ENCODE data around the gene MTA3.

DNA sequence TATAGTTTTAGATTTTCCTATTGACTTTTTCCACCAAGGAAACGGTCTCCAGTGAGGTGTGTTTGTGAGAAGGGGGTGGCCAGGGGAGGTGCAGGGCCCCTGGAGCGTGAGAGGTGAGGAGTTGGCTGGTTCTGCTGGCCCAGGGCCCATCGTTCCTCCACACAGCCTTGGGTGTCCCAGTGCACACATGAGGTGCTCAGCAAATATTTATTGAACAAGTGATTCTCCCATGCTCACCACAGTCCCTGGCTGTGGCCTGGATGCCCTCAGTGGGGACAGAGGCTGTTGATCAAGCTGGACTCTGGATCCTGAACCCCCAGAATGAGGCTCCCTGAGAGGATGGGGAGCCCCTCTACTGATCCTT lies 219.0 kb downstream of the MTA3 start:
- TF ChIP-seq POLR2A (IDR thresholded peaks at IDR 0.05): no peak
- TF ChIP-seq, protein P1, sequence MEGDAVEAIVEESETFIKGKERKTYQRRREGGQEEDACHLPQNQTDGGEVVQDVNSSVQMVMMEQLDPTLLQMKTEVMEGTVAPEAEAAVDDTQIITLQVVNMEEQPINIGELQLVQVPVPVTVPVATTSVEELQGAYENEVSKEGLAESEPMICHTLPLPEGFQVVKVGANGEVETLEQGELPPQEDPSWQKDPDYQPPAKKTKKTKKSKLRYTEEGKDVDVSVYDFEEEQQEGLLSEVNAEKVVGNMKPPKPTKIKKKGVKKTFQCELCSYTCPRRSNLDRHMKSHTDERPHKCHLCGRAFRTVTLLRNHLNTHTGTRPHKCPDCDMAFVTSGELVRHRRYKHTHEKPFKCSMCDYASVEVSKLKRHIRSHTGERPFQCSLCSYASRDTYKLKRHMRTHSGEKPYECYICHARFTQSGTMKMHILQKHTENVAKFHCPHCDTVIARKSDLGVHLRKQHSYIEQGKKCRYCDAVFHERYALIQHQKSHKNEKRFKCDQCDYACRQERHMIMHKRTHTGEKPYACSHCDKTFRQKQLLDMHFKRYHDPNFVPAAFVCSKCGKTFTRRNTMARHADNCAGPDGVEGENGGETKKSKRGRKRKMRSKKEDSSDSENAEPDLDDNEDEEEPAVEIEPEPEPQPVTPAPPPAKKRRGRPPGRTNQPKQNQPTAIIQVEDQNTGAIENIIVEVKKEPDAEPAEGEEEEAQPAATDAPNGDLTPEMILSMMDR (IDR thresholded peaks at IDR 0.05): no peak
